ENCODE data around the gene FCHSD1.

FCHSD1 gene

GRCh38 chr5:141681695-141682641 is 30.8 kb upstream of the FCHSD1 start, which contains the start of gene ARAP3:
ARAP3 (minus strand) TSS chr5:141682230; CDS start chr5:141680486, 1,744 bp downstream.
- Mint-ChIP-seq H3K4me1 (ENCODE audit: low read depth) (peaks cover 29% of the 10 kb centered on the region), H3K9me3 (no peaks in the 10 kb centered on the region), H3K27me3 (no peaks in the 10 kb centered on the region), H3K4me3 (peak within 1 kb of the TSS; percentile 78), H3K36me3 (ENCODE audit: low read depth) (no peaks in the 10 kb centered on the region), H3K27ac (peak within 1 kb of the TSS; percentile 81)

- Mint-ChIP-seq H3K4me3 (peak overlapping the region; percentile 77), H3K36me3 (ENCODE audit: low read depth) (no peaks in the 10 kb centered on the region), H3K9me3 (no peaks in the 10 kb centered on the region), H3K27ac (peak overlapping the region; percentile 33), H3K4me1 (ENCODE audit: low read depth) (peaks cover 29% of the 10 kb centered on the region), H3K27me3 (no peaks in the 10 kb centered on the region)
Observed at GRCh38 chr5:141681295-141681694, 30.1 kb upstream of the FCHSD1 start.

GRCh38 chr5:141680751-141681201 is 29.6 kb upstream of the FCHSD1 start:
- Mint-ChIP-seq H3K4me1 (ENCODE audit: low read depth) (peaks cover 29% of the 10 kb centered on the region), H3K36me3 (ENCODE audit: low read depth) (no peaks in the 10 kb centered on the region), H3K27ac (no peak overlapping the region), H3K4me3 (peak overlapping the region; percentile 77), H3K9me3 (no peaks in the 10 kb centered on the region), H3K27me3 (no peaks in the 10 kb centered on the region)

DNA sequence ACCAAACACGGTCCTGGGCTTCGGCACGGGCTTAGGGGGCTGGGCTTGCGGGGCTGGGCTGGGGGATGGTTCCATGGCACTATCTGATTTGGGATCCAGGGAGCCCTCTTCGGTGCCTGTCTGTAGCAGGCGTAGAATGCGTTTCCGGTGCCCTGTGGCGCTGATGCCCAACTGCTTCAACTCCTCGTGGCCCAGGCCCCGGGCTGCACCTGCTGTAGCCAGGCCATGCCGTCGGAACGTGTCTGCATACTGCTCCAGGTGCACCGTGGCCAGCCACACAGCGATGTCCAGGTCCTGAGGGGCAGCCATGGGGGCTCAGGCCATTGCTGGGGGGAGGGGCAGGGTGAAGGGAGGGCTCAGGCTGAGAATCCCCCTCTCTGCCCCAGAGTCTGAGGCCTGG is 29.0 kb upstream of the FCHSD1 start:
- Mint-ChIP-seq H3K36me3 (ENCODE audit: low read depth) (no peaks in the 10 kb centered on the region), H3K4me1 (ENCODE audit: low read depth) (peaks cover 29% of the 10 kb centered on the region), H3K9me3 (no peaks in the 10 kb centered on the region), H3K27ac (no peak overlapping the region), H3K4me3 (no peak overlapping the region), H3K27me3 (no peaks in the 10 kb centered on the region)

DNA sequence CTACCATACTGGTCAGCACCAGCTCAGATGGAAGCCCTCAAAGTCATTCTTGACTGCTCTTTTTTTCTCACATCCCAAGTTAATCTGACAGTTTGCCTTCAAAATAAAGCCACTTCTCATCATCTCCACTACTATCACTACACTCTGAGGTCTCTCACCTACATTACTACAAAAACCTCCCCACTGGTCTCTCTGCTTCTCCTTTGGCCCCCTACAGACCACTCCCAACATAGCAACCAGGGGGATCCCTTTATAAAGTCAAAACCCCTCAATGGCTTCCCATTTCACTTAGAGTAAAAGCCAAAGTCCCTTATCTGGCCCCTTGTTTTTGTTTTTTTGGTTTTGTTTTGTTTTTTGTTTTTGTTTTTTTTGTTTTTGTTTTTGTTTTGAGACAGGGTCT is 26.2 kb upstream of the FCHSD1 start:
- H3K36me3 Mint-ChIP-seq (ENCODE audit: low read depth), result no peaks in the 10 kb centered on the region
- no peaks in the 10 kb centered on the region for H3K9me3 Mint-ChIP-seq
- H3K4me1 Mint-ChIP-seq (ENCODE audit: low read depth), result peaks cover 15% of the 10 kb centered on the region
- no peak overlapping the region for H3K4me3 Mint-ChIP-seq
- H3K27me3 Mint-ChIP-seq, result no peaks in the 10 kb centered on the region
- H3K27ac Mint-ChIP-seq, result no peak overlapping the region

- Mint-ChIP-seq H3K4me1 (ENCODE audit: low read depth) (peaks cover 1% of the 10 kb centered on the region), H3K4me3 (no peak overlapping the region), H3K27me3 (no peaks in the 10 kb centered on the region), H3K36me3 (ENCODE audit: low read depth) (no peaks in the 10 kb centered on the region), H3K27ac (no peak overlapping the region), H3K9me3 (no peaks in the 10 kb centered on the region)
Observed at GRCh38 chr5:141675672-141676071, 24.5 kb upstream of the FCHSD1 start.

DNA sequence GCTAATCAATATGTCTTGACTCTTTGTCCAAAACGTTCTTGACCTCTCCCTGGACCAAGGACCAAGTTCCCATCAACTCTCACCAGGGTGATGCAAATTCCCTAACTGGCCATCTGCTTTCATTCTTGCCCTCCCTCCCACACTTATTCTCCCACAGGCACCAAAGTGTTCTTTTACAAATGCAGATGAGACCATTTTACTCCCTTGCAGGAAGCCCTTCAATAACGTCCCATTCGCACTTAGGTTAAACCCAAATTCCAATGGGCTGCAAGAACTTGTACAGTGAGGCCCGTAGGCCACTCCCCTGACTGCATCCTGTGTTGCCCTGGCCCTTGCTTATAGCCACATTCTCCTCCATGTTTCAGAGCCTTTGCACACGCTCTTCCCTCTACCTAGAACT is 23.5 kb upstream of the FCHSD1 start:
- H3K36me3 Mint-ChIP-seq (ENCODE audit: low read depth), result no peaks in the 10 kb centered on the region
- no peaks in the 10 kb centered on the region for H3K27me3 Mint-ChIP-seq
- H3K9me3 Mint-ChIP-seq, result no peaks in the 10 kb centered on the region
- H3K27ac Mint-ChIP-seq, result no peak overlapping the region
- no peak overlapping the region for H3K4me3 Mint-ChIP-seq
- no peaks in the 10 kb centered on the region for H3K4me1 Mint-ChIP-seq (ENCODE audit: low read depth)

DNA sequence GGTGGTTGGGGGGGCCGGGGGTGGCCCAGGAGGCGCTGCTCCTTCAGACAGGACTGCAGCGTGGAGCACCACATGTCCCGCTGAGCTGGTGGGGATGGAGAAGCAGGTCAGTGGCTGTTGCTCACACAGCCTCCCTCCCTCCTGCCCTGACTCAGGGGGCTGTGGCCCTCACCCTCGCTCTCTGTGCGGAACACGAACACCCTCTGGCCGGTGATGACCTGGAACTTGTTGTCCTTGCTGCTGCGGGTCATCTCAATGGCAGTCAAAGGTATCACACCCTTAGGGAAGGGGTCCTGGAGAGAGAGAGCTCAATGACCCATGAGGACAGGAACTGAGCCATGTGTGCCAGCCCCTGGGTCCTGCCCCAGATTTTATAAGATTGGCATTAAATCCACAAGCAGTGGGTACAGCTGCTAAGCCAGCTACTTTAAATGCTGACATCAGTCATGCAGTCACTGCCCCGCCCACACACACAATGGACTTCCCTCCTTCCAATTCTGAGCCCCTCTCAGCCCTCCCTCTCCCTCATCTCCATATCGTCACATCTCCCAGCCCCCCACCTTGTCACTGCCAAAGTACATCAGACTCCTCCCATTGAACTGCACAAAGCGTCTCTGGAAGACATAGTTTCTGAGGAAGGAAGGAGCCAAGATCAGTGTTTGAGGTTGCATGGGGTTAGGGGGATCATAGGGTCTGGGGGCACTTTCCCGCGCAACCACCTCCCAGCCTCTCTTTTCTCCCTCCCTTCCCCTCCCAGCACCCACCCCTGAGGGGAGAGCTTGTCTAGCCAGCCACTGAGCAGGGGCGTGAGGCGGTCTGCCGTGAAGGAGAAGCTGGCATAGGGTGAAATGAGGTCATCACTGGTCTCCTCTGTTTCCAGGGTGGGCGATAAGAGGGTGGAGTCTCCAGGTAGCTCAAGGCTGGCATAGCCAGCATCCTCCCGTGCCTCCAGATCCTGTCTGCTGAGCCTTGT is 21.9 kb upstream of the FCHSD1 start:
- no peaks in the 10 kb centered on the region for H3K27me3 Mint-ChIP-seq
- H3K27ac Mint-ChIP-seq, result no peak overlapping the region
- H3K9me3 Mint-ChIP-seq, result no peaks in the 10 kb centered on the region
- H3K36me3 Mint-ChIP-seq (ENCODE audit: low read depth), result no peaks in the 10 kb centered on the region
- no peaks in the 10 kb centered on the region for H3K4me1 Mint-ChIP-seq (ENCODE audit: low read depth)
- H3K4me3 Mint-ChIP-seq, result no peak overlapping the region

- Mint-ChIP-seq H3K36me3 (ENCODE audit: low read depth) (no peaks in the 10 kb centered on the region), H3K4me1 (ENCODE audit: low read depth) (no peaks in the 10 kb centered on the region), H3K9me3 (no peaks in the 10 kb centered on the region), H3K27ac (no peak overlapping the region), H3K4me3 (no peak overlapping the region), H3K27me3 (no peaks in the 10 kb centered on the region)
Observed at GRCh38 chr5:141672071-141672840, 21.0 kb upstream of the FCHSD1 start.

- no peak overlapping the region for H3K27ac Mint-ChIP-seq
- H3K4me1 Mint-ChIP-seq (ENCODE audit: low read depth), result no peaks in the 10 kb centered on the region
- H3K9me3 Mint-ChIP-seq, result no peaks in the 10 kb centered on the region
- H3K27me3 Mint-ChIP-seq, result no peaks in the 10 kb centered on the region
- no peak overlapping the region for H3K4me3 Mint-ChIP-seq
- no peaks in the 10 kb centered on the region for H3K36me3 Mint-ChIP-seq (ENCODE audit: low read depth)
Observed at GRCh38 chr5:141669520-141669919, 18.3 kb upstream of the FCHSD1 start.

GRCh38 chr5:141668601-141669265 is 17.5 kb upstream of the FCHSD1 start:
- no peaks in the 10 kb centered on the region for H3K27me3 Mint-ChIP-seq
- H3K9me3 Mint-ChIP-seq, result no peaks in the 10 kb centered on the region
- H3K4me3 Mint-ChIP-seq, result no peak overlapping the region
- no peaks in the 10 kb centered on the region for H3K36me3 Mint-ChIP-seq (ENCODE audit: low read depth)
- H3K27ac Mint-ChIP-seq, result no peak overlapping the region
- H3K4me1 Mint-ChIP-seq (ENCODE audit: low read depth), result no peaks in the 10 kb centered on the region

- H3K4me1 Mint-ChIP-seq (ENCODE audit: low read depth), result no peaks in the 10 kb centered on the region
- no peaks in the 10 kb centered on the region for H3K36me3 Mint-ChIP-seq (ENCODE audit: low read depth)
- H3K4me3 Mint-ChIP-seq, result no peak overlapping the region
- H3K27ac Mint-ChIP-seq, result no peak overlapping the region
- H3K27me3 Mint-ChIP-seq, result no peaks in the 10 kb centered on the region
- no peaks in the 10 kb centered on the region for H3K9me3 Mint-ChIP-seq
Observed at GRCh38 chr5:141665995-141666940, 15.1 kb upstream of the FCHSD1 start.
